Esophagus muscularis mucosa (tissue), 4 donors: Measurements from ENCODE around the gene KLF7. TPM values are rescaled to one million over a fixed set of nuclear protein-coding genes. Genes with fewer than 3 reads are reported as not detected.

ENCODE experiments used
- DNase-seq: peaks from one replicate; pipeline ENCODE4 v3.0.0-alpha.2; 2017; ENCODE audit errors: extremely low spot score
- H3K27ac ChIP-seq, 4 donors: fragments of 200-600 bp; sonication (generic); replicated peaks in 1 of 4; 1 replicate in 3 of 4; 2 replicates in 1 of 4; pipeline ENCODE4 v1.5.1; 2016 to 2019; ENCODE audit warnings: mild to moderate bottlenecking in 1 of 4
- H3K27me3 ChIP-seq, 4 donors: fragments of 200-600 bp; sonication (generic); one replicate each; pipeline versions ENCODE4 v1.5.1 to v1.6.0; 2016 to 2019
- H3K36me3 ChIP-seq, 4 donors: fragments of 200-600 bp; sonication (generic); one replicate each; pipeline ENCODE4 v1.5.1; 2016 to 2019
- H3K4me1 ChIP-seq, 4 donors: fragments of 200-600 bp; sonication (generic); one replicate each; pipeline ENCODE4 v1.5.1; 2016 to 2019
- H3K4me3 ChIP-seq, 4 donors: fragments of 200-600 bp; sonication (generic); 1 replicate in 2 of 4; 2 replicates in 2 of 4; pipeline ENCODE4 v1.5.1; 2016 to 2019; ENCODE audit warnings: mild to moderate bottlenecking in 4 of 4, moderate library complexity in 1 of 4
- H3K9me3 ChIP-seq, 4 donors: fragments of 200-600 bp; sonication (generic); 1 replicate in 3 of 4; 2 replicates in 1 of 4; pipeline ENCODE4 v1.5.1; 2016 to 2019
- CTCF ChIP-seq, 3 experiments: fragments of 200-600 bp in 2 of 3; fragments of 450-650 bp in 1 of 3; sonication (generic) in 2 of 3; IDR thresholded peaks; one replicate each; pipeline ENCODE4 v1.5.1; 2017 to 2019; ENCODE audit warnings: antibody characterized with exemption in 3 of 3, mild to moderate bottlenecking in 2 of 3, moderate library complexity in 1 of 3
- EP300 ChIP-seq: sonication (generic); formaldehyde crosslinking; IDR thresholded peaks from one replicate; pipeline ENCODE4 v1.6.1; 2017; ENCODE audit warnings: antibody characterized with exemption
- POLR2A ChIP-seq: fragments of 450-650 bp; IDR thresholded peaks from one replicate; pipeline ENCODE4 v1.6.1; 2017; ENCODE audit warnings: antibody characterized with exemption, moderate library complexity, mild to moderate bottlenecking, low read depth
- POLR2AphosphoS5 ChIP-seq, 2 donors: sonication (generic); formaldehyde crosslinking; IDR thresholded peaks; one replicate each; pipeline ENCODE4 v1.6.1; 2017; ENCODE audit warnings: antibody characterized with exemption in 2 of 2
- WGBS: methylation state at CpG from one replicate; pipeline ENCODE4 v1.1.5; 2018; 5-methylcytosine and 5-hydroxymethylcytosine counted together
- intact Hi-C: fragments of 100-400 bp; cut with DNase I; formaldehyde crosslinking; loops from one replicate; pipeline ENCODE4 v1.15.1; 2023
- total RNA-seq, 4 donors: library from RNA; depleted of rRNA; stranded (reverse); fragments of >200 nt; gene quantifications; one replicate each; pipeline versions ENCODE4 v1.1.0 to v1.2.1, GENCODE V29; 2016

The KLF7 gene
- total RNA-seq, 4 donors from 2014 or later = 25.3 to 47.4 (median 36.9) TPM

- no peak for TF ChIP-seq EP300
- intact Hi-C loops = no loop called here
- H3K4me1 ChIP-seq = peaks cover 10 to 64% (median 34%) of the 10 kb centered on the region in 4 donors
- H3K27me3 ChIP-seq = no peaks in the 10 kb centered on the region
- 78% methylated on average over 2 of the region's 2 CpGs for WGBS
- no peak for DNase-seq
- no peak overlapping the region for H3K27ac ChIP-seq
- H3K9me3 ChIP-seq = no peaks in the 10 kb centered on the region
- H3K36me3 ChIP-seq = peaks cover 0 to 30% (median 21%) of the 10 kb centered on the region in 4 donors
- no peak overlapping the region for H3K4me3 ChIP-seq
These were observed 55.0 kb downstream of the KLF7 start for GRCh38 chr2:207110715-207111114.

- H3K27me3 ChIP-seq = no peaks in the 10 kb centered on the region
- H3K4me1 ChIP-seq = peaks cover 8 to 60% (median 31%) of the 10 kb centered on the region in 4 donors
- no peaks in the 10 kb centered on the region for H3K9me3 ChIP-seq
- intact Hi-C loops = no loop called here
- TF ChIP-seq EP300 (no peak), POLR2AphosphoS5 (IDR thresholded peaks at IDR 0.05) (no peak), POLR2A (no peak), CTCF (IDR thresholded peaks at IDR 0.05) (no peak)
- no peak overlapping the region for H3K27ac ChIP-seq
- no peak for DNase-seq
- H3K36me3 ChIP-seq = peaks cover 0 to 34% (median 26%) of the 10 kb centered on the region in 4 donors
- WGBS = 90% methylated on average over 7 of the region's 7 CpGs
- H3K4me3 ChIP-seq = no peak overlapping the region
These were observed 55.4 kb downstream of the KLF7 start for GRCh38 chr2:207110310-207110709.

- Histone ChIP-seq H3K4me3 (no peak overlapping the region), H3K4me1 (peaks cover 8 to 55% (median 26%) of the 10 kb centered on the region in 4 donors), H3K36me3 (peaks cover 0 to 39% (median 29%) of the 10 kb centered on the region in 4 donors), H3K27ac (no peak overlapping the region), H3K27me3 (no peaks in the 10 kb centered on the region), H3K9me3 (no peaks in the 10 kb centered on the region)
- WGBS = 81% methylated on average over 5 of the region's 5 CpGs
- no peak for DNase-seq
- intact Hi-C loops = no loop called here
- TF ChIP-seq CTCF (IDR thresholded peaks at IDR 0.05) (no peak), POLR2A (no peak), POLR2AphosphoS5 (IDR thresholded peaks at IDR 0.05) (no peak), EP300 (no peak)
These were observed 56.0 kb downstream of the KLF7 start for GRCh38 chr2:207109768-207110167.

GRCh38 chr2:207108440-207108839, 57.3 kb downstream of the KLF7 start:
- WGBS = 62% methylated on average over 1 of the region's 1 CpG
- H3K27ac ChIP-seq = no peak overlapping the region
- intact Hi-C loops = no loop called here
- no peak for TF ChIP-seq CTCF (IDR thresholded peaks at IDR 0.05)
- no peak for TF ChIP-seq POLR2AphosphoS5 (IDR thresholded peaks at IDR 0.05)
- no peak for TF ChIP-seq EP300
- no peak for TF ChIP-seq POLR2A
- no peaks in the 10 kb centered on the region for H3K27me3 ChIP-seq
- peaks cover 0 to 44% (median 33%) of the 10 kb centered on the region in 4 donors for H3K36me3 ChIP-seq
- no peaks in the 10 kb centered on the region for H3K9me3 ChIP-seq
- DNase-seq = no peak
- H3K4me1 ChIP-seq = peaks cover 8 to 44% (median 15%) of the 10 kb centered on the region in 4 donors
- H3K4me3 ChIP-seq = no peak overlapping the region

- intact Hi-C loops = no loop called here
- TF ChIP-seq CTCF (IDR thresholded peaks at IDR 0.05) (no peak), POLR2A (no peak), EP300 (no peak), POLR2AphosphoS5 (IDR thresholded peaks at IDR 0.05) (no peak)
- WGBS = 79% methylated on average over 12 of the region's 12 CpGs
- H3K4me3 ChIP-seq = no peak overlapping the region
- no peaks in the 10 kb centered on the region for H3K9me3 ChIP-seq
- H3K27me3 ChIP-seq = no peaks in the 10 kb centered on the region
- no peak overlapping the region for H3K27ac ChIP-seq
- H3K36me3 ChIP-seq = peaks cover 0 to 51% (median 33%) of the 10 kb centered on the region in 4 donors
- peaks cover 6 to 43% (median 14%) of the 10 kb centered on the region in 4 donors for H3K4me1 ChIP-seq
- no peak for DNase-seq
These were observed 58.2 kb downstream of the KLF7 start for GRCh38 chr2:207107551-207107950.
